EL (cell line): ENCODE results near the gene GRHL3.
A peak's percentile ranks its signal among the peaks of the same experiment; 100 is the strongest.

Source experiments
- DNase-seq: peaks from one replicate; pipeline ENCODE4 v3.0.0-alpha.2; 2016

Gene GRHL3

DNA sequence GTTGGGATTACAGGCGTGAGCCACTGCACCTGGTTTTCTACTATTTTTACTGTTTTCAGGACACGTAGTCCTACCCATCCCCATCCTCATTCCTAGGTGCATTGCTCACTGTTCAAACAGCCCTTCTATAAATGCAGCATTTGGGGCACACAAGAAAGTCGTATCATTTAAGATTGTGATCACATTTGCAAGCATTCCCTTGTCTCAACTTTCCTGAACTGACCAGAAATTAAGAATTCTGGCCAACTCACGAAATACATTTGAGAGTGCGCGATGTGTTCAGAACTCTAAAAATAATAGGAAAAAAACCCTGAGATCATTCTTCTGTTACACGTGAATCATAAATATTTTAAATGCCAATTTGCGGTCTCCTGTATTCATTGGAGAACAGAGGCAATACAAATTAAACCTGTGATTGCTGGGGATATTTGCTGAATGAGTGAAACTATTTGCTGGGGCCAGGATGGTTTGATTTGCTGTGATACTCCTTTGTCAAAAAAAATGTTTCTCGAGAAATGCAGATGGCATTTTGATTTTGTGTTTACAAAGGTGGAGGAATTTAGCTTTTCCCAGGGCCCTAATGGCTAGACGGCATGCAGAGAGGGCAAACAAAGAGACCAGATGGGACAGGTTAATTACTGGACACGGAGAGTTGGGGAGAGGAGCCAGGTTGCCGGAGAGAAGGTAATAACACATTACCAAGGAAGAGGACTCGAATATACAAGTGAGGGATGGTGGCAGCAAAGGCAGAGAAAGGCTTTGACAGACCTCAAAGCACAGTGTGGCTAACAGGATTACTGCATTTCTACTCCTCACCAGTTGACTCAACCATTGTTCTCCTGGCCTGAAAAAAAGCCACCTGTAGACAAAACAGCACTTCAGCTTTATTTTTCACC lies 56.0 kb downstream of the GRHL3 start:
- DNase-seq: peak; percentile 45

DNA sequence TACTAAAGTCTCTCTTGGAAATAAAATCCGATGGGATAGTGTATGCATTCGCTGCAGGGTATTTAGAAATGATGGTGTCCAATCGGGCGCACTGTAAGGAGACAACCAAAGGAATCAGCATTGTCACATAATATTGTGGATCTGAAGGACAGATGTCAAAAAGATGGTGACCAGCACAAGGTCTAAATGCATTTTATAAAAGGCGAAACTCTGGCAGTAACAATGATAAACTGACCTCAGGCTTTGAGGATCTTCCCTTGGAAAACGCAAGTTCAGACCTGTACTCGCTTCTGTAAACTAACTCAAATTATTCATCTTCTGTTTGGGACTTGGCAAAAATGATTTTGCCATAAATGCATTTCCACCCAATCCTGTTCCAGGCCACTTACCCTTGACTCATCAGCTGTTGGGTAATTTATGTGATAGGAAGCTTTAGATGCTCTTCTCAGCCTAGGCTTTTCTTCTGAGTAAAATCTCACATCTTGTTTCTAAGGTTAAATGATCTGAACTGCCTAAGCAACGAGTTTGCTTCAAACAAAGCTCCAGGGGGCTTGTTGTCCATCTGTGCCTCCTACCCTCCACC lies 60.7 kb downstream of the GRHL3 start:
- DNase-seq: peak; percentile 18

DNA sequence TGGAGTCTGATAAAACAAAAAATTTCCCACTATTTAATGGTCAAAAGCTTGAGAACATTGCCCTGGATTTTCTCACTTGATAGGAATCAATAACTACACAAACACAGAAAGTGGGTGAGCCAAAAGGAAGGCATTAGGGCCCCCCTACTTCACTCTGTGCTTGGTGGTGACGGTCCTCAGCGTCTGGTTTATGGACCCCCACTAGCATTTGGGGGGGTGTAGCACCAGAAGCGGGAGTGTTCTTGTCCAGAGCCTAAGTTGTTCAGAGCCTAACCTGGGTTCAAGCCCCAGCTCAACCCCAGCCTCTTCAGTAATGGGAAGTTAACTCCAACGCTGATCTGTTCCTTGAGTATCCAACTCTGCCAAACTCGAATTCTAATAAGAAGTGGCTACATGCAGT lies 61.4 kb downstream of the GRHL3 start:
- no peak for DNase-seq

DNA sequence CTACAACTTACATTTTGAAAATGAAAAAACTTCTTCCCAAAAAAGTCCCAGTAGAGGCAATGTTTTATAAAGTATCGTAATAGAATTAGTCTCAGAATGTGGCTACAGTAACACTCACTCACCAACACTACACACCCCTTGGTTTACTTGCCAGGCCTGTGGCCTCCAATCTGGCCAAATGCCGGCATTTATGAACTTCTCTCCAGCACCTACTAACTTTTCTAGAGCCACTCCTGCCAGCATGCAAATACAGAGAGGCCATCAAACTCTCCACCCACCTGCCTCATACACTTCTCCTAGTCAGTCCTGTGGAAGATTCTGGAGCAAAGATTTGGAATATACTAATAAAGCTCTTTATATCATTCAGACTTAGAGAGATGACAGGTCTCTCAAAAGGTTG lies 62.1 kb downstream of the GRHL3 start:
- DNase-seq: no peak

DNA sequence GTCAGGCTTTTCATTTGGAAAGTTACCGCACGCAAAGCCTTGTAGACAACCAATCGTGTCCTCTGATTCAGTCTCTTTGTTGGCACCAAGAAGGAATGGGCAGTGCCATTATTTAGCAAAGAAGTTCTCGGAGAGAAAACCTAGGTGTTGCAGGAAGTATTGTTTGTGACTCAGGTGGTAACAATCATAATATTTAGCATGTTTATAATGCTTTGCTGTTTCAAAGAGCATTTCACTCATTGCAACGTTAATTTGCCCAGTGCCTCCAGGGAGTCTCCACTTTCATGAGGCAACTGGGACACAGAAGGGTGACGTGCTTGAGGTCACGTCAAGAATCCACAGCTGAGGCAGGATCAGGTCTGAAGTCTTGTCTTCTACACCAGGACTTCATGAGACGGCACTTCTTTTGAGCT lies 63.0 kb downstream of the GRHL3 start:
- no peak for DNase-seq

DNA sequence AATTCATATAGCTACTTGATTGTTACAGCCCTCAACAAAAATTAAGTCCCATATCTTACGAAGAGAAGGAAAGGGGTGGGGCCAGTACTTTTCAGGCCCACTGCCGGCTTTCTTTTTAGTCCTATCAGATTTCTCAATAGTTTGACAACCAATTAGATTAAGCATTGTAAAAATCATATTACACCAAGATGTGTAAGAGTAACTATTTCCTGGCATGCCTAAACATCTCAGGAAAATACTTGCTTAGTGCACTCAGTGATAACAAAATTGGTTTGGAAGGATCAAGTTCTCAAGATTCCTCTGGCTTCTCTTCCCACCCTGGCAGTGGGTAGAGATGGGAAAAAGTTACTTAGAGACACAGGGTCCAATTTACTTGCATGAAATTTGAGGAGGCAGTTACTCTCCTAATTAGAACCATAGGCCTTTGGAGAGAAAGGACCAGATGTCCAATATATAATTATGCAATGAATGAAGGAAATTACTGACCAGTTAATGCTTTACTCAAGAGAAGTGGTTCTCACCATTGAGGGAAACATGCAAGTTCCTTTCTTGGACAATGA lies 64.3 kb downstream of the GRHL3 start:
- no peak for DNase-seq

DNA sequence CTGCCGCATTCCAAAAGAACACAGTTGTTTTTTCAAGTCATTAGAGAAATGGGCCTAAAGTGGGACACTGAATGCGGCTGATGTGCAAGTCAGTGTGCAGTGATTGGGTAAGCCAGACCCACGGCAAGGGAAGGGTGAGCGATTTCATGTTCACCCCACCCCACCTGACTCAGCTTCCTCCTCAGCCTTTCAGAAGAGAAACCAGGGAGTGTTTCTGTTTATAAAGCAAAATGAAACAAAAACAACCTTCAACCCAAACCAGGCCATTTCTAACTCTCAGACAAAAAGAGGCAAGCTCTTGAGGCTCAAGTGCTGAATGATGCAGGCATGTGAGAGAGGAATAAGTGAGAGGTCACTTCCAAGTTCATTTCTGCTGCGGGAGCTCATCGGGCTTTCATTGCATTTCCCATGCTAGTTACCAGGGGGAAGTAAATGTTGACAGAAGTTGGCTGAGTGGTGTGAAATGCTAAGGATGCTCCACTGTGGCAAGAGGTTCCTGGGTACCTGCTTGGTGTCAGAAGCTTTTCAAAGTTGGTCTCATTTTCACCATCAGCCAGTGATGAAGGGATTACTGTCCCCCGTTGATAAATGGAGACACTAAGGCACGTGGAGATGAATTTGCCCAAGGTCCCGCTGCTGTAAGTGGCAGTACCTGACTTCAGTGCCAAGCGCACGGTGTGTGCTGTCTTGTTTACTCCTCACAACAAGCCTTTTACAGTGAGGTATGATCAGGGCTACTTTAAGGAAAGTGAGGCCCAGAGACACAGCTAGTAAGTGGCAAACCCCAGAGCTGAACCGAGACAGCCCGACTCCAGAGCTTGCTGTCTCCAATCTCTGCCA lies 65.3 kb downstream of the GRHL3 start:
- DNase-seq: peak; percentile 57

DNA sequence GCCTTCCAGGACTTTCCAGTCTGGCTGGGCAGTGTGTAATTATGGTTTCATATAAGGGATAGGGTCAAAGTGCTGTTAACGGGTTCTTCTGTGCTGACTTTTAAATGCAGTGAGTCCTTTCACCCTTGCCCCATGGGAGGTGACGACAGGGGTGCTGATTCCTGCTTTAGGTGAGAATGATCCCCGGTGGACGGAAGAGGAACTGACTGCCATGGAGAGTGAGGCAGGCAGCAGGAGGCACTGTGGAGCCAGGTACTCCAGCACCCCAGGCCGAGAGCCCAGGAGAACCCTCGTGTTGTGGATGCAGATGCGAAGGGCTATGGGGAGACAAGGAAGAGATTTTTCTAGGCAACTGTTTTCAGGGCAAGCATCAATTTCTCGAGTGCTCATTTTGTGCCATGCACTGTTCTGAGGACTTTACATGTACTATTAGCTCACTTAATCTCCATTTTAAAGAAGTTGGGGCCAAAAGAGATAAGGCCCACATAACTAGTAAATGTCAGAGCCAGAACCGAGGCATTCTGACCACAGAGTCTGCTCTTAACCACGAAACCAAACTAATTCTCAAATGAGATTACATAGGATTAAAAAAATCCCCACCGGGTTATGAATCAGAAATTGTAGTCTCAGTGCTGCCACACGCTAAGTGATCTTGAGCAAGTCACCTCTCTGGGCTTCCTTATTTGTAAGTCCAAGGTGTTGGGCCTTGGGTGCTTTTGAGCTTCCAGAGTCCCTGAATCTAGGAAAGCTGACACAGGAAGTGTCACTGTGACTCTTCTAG lies 66.2 kb downstream of the GRHL3 start:
- peak; percentile 46 for DNase-seq

DNA sequence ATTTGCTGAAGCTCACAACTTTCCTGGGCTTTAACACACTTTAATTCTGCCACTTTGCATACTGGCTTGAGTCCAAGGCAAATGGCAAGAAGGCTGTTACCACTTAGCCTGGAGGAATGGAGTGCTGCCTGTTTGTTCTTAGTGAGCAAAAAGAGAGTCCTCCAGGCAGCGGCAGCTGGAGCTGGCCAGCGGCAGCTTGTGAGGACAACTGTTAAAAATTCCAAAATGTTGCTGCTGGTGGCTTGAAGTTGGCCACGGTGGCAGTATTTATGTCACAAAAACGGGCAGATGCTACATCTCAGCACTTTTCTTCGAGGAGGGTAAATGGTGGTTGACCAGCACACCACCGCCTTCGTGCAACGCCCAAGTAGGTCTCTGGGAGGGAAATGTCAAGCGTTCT lies 67.1 kb downstream of the GRHL3 start:
- DNase-seq: no peak

DNA sequence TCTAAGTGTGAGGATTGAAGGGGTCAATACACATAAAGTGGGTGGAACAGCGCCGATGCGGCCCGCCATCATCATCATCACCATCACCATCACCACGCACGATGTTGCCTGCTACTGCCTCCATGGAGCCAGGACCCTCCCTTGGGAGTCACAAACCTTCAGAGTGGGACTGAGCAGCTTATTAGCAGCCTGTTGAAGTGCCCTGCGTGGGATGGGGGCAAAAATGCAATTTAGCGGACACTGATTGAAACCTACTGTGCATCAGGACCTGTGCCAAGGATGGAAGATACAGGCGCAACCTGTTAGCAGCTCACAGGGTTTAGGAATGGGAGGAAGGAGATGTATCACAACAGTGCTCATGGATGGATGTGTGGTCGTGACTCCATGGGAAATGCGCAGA lies 67.8 kb downstream of the GRHL3 start:
- DNase-seq: no peak

DNA sequence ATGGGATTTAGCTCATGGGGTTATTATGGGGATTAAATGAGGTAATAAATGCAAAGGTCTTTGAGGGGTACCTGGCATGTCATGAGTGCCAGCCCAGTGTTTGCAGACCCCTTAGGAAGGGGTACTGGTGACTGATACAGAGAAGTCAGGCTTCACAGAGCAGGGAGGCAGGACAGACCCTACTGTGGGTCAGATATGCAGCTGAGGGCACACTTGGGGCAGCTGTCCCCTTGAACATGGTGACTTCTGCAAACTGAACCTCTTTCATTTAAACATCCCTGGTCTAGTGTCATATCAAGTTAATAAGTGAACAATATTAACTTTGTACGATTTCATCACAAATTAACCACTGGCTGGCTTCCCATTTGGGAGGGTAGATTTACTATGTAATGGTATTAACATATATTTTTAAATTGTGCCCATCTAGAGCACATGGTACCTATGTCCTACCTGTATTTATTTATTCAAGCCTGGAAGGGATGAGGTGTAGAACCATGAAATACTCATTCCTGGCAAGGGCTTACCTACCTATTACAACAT lies 68.5 kb downstream of the GRHL3 start:
- DNase-seq: no peak

DNA sequence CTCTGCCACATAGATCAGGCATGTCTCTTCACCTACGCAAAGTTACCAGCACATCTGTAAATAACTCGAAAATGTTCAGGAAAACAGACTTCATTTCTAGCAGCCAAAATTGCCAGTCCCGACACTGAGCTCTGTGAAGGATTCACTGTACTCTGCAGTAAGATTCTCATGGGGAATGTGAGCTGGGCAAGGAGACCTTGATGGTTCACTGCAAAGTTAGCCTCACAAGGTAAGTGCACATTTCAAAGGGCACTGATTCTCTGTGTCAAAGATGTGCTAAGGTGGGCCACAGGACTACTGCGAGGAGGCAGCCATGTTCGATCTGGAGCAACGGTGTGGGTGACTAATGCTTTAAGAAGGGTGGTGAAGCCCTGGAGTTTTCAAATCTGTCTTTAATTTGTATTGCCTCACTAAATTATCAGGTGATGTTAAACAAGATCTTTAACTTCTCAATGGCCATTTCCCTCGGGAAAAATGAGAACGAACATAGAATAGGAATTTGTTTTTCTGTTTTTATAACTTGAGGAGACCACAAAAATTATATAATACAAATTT lies 69.3 kb downstream of the GRHL3 start:
- no peak for DNase-seq

DNA sequence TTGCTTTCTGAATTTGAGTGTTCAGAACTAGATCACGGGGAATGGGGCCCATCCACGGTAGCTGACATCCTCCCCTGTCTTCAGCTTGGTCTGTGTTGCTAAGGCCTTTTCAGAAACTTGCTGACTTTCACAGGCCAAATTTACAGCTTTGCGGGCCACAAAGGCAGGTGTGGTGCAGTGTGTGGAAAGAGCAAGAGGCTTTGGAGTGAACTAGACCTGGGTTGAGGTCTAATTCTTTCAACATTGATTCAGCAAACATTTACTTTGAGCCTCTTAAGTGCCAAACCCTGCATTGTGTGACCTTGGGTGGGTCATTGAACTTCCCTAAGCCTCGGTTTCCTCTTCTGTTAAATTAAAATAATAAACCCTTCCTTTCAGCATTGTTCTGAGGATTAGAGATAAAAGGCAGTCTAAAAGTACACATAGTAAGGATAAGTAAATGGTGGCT lies 70.1 kb downstream of the GRHL3 start:
- DNase-seq: no peak

DNA sequence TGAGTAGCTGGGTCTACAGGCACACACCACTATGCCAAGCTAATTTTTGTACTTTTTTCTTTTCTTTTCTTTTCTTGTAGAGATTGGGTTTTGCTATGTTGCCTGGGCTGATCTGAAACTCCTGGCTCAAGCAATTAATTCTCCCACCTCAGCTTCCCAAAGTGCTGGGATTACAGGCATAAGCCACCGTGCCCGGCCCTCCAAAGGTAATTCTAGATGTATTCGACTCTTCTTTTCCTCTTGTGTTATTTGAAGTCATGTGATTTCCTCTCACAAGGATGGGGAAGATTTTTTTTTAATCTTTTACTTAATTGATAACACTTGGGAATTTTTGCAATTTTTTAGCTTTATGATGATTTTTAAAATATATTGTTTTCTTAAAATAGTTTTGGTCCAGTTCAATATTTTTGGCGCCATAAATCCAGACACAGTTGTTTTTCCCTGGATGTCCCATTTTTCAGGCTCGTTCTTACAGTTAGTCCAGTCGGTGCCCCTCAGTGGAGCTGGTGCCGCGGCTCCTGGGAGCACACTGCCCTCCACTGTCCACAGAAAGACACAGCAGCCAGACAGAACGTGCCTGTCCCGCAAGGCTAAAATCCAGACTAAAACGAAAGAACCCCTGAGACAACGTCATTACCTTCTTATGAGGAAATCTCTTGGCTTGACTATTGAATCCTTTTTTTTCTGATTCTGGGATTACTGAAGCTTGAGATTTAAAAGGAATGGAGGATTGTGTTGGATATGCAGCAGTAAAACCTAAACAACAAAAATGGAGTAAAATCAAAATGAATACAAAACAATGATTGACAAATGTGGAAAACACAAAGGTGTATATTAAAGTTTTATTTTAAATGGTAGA lies 72.0 kb downstream of the GRHL3 start:
- DNase-seq: peak; percentile 82

DNA sequence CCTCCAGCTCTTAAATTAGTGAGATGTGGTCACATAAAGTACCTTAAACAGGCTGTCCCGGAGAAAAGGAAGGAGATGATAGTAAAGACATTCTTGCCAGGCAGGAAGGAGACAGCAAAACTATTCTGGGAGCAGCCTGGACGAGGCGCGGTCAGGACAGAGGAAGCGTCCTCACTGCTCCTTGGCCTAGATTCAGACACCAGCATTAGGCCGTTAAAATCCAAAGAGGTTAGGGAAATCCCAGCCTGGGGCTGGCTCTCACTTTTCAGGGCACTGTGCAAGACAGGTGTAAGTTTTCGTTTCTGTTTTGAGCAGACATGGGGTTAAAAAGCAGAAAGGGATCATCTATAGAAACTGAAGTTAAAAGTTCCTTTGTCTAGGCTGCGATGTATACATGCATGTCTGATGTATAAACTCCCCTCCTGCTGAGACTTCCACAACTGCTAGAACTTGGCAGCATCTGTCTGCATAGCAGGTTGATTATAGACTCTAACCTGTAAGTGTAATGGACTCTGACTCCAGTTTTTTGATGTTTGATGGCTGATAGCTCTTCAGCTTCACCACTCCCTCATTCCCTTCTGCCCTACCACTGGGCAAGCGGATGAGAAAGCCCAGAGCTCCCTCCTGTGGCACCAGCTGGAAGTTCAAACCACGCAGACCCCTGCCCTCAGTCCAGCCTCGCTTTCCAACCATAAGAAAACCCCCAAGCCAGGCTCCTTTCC lies 72.9 kb downstream of the GRHL3 start:
- DNase-seq: peak; percentile 59

DNA sequence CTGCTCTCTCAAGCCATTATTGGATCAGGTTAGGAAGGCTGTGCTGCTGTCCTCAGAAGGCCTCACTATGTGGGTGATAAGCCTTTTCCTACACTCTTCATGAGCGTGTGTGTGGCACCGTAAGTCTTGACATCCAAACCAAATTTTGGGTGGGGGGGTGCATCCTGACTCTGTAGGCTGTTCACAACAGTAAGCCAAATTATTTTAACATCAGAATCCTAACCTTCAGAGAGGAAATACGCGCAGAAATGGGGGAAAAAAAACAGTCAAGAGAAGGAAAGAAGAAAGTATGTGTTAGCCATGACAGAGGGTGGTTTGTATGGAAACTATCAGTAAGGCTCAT lies 73.4 kb downstream of the GRHL3 start:
- no peak for DNase-seq

DNA sequence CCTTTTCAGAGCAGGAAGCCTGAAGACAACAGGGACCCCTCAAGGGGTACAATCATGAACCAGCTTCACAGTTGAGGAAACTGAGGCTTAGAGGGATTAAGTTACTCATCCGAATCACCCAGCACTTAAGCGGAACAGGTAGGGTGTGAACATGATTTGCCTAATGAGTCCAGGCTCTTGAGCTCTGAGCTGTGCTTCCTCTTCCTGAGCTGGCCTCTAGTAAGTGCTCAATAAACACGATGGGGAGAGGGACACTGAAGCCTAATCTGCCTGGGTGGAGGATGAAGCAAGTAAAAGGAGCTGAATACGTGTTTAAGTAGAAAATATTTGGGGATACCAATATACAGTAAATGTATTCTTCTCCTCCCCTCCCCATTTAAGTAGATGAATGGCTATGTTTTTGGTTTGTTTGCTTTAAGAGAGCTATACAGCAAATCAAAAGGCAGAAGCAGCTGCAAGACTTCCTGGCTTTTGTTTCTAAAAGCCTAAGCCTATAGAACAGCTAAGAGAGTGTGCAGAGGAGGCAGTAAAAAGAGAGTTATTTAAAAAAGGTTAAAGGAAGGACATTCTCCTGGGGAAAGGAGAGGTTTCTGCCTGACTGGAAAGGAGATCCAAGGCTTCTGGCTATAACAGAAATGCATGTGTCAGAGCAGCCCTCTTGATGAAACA lies 74.0 kb downstream of the GRHL3 start:
- no peak for DNase-seq

DNA sequence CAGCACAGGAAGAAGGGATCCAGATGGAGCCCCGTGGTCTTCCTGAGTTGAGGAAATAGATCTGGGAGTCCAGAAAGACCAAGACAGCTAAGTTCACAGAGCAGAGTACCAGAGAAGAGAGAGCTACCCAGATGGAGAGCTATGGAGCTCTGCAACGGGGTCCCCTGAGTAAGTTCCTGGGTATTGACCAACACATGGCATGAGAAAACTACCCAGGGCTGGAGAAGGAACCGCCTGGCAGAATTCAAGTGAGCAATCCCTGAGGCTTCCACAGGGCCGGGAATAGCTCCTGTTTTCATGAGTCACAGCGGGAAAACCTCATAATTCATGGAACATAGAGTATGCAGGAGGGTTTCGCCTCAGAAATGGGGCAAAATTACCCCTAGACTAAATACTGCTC lies 74.7 kb downstream of the GRHL3 start:
- DNase-seq: peak; percentile 90

DNA sequence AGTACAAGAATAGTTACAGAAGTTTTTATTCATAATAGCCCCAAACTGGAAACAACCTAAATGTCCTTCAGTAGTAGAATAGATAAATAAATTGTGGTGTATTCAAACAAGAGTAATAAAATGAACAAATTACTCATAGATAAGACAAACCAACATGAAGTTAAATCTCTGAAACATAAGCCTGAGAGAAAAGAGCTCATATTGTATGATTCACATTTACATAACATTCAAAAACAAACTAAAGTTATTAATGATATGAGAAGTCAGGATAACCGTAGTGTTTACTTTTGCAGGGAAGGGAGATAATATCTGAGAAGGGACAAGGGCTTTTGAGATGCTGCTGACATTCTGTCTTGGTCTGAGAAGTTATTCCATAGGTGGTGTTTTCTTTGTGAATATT lies 80.9 kb downstream of the GRHL3 start:
- no peak for DNase-seq

DNA sequence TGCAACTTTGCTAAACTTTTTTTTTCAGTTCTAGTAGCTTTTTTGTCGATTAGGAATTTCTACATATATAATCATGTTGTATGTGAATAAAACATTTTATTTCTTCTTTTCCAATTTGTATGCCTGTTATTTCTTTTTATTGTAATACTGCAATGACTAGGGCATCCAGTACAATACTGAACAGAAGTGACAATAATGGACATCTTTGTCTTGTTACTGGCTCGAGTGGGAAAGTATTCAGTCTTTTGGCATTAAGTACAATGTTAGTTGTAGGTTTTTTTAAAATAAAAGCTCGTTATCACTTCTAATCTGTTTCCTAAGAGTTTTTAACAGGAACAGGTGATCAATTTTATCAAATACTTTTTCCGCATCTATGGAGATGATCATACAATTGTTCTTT lies 84.6 kb downstream of the GRHL3 start:
- DNase-seq: no peak
